Neural cell (in vitro differentiated cells): ENCODE data around the gene HOXB7. TPM values are rescaled to one million over a fixed set of nuclear protein-coding genes. Genes with fewer than 3 reads are reported as not detected.

ENCODE experiments used
- H2AFZ ChIP-seq: fragments of 200-600, 300-800 bp; sonication (generic), shearing (Covaris generic); 2 replicates; pipeline ENCODE4 v1.6.0; 2014; ENCODE audit warnings: low read depth, mild to moderate bottlenecking, antibody characterized with exemption, low read length, moderate library complexity
- H3F3A ChIP-seq: fragments of 200-600 bp; shearing (Covaris generic); 2 replicates; pipeline ENCODE4 v1.6.1; 2016; ENCODE audit warnings: mild to moderate bottlenecking, moderate library complexity, mixed read lengths, antibody characterized with exemption, low read length; ENCODE audit not compliant: insufficient read depth, poor library complexity, severe bottlenecking
- H3K27ac ChIP-seq: fragments of 200-600, 300-800 bp; sonication (generic), shearing (Covaris generic); 2 replicates; pipeline ENCODE4 v1.5.1; 2014; ENCODE audit warnings: mild to moderate bottlenecking, low read length, moderate library complexity
- H3K27me3 ChIP-seq: fragments of 300-800, 200-600 bp; sonication (generic), shearing (Covaris generic); 2 replicates; pipeline ENCODE4 v1.6.0; 2014; ENCODE audit warnings: mild to moderate bottlenecking, low read depth, low read length, moderate library complexity; ENCODE audit not compliant: insufficient read depth
- H3K36me3 ChIP-seq: fragments of 300-800, 200-600 bp; sonication (generic), shearing (Covaris generic); 2 replicates; pipeline ENCODE4 v1.5.1; 2014; ENCODE audit warnings: mild to moderate bottlenecking, antibody characterized with exemption, low read length, moderate library complexity; ENCODE audit not compliant: insufficient read depth
- H3K4me2 ChIP-seq: fragments of 300-800, 200-600 bp; sonication (generic), shearing (Covaris generic); 2 replicates; pipeline ENCODE4 v1.6.0; 2014; ENCODE audit warnings: mild to moderate bottlenecking, low read length
- H3K4me3 ChIP-seq: fragments of 300-800, 200-600 bp; sonication (generic), shearing (Covaris generic); 2 replicates; pipeline ENCODE4 v1.5.1; 2014; ENCODE audit warnings: mild to moderate bottlenecking, low read length, moderate library complexity
- H3K79me2 ChIP-seq: fragments of 200-600 bp; shearing (Covaris generic); replicated peaks from 2 replicates; pipeline ENCODE4 v1.6.0; 2014; ENCODE audit warnings: mild to moderate bottlenecking, low read length, moderate library complexity; ENCODE audit not compliant: insufficient read depth
- H3K9ac ChIP-seq: fragments of 300-800, 200-600 bp; sonication (generic), shearing (Covaris generic); 2 replicates; pipeline ENCODE4 v1.6.1; 2016; ENCODE audit warnings: mild to moderate bottlenecking, low read length, mixed read lengths
- H3K9me2 ChIP-seq: fragments of 200-600 bp; shearing (Covaris generic); 2 replicates; pipeline ENCODE4 v1.6.1; 2016; ENCODE audit warnings: mild to moderate bottlenecking, low read length, mixed read lengths; ENCODE audit not compliant: insufficient read depth
- H3K9me3 ChIP-seq: fragments of 200-600, 300-800 bp; sonication (generic), shearing (Covaris generic); 2 replicates; pipeline ENCODE4 v1.6.1; 2016; ENCODE audit warnings: mild to moderate bottlenecking, mixed run types, low read length, moderate library complexity, mixed read lengths
- H4K20me1 ChIP-seq: fragments of 200-600 bp; shearing (Covaris generic); 2 replicates; pipeline ENCODE4 v1.6.1; 2016; ENCODE audit warnings: mild to moderate bottlenecking, mixed run types; ENCODE audit not compliant: insufficient read depth
- EP300 ChIP-seq: fragments of 450-650 bp; conservative IDR thresholded peaks from 2 replicates; pipeline ENCODE4 v1.6.1; 2014; ENCODE audit warnings: antibody characterized with exemption, mild to moderate bottlenecking, moderate library complexity; ENCODE audit not compliant: poor library complexity, severe bottlenecking
- EZH2 ChIP-seq: fragments of 200-600, 300-800 bp; shearing (Covaris generic), sonication (generic); IDR thresholded peaks from 2 replicates; pipeline ENCODE4 v1.6.1; 2014; ENCODE audit warnings: antibody characterized with exemption, low read length, borderline replicate concordance, mild to moderate bottlenecking; ENCODE audit not compliant: insufficient read depth, poor library complexity, severe bottlenecking
- MXI1 ChIP-seq: fragments of 450-650 bp; conservative IDR thresholded peaks from 2 replicates; pipeline ENCODE4 v1.6.1; 2014; ENCODE audit warnings: antibody characterized with exemption, mild to moderate bottlenecking; ENCODE audit not compliant: poor library complexity, severe bottlenecking
- POLR2AphosphoS5 ChIP-seq: IDR thresholded peaks from 2 replicates; pipeline ENCODE4 v1.6.1; 2012
- RAD21 ChIP-seq: fragments of 450-650 bp; conservative IDR thresholded peaks from 2 replicates; pipeline ENCODE4 v1.6.1; 2014; ENCODE audit warnings: antibody characterized with exemption, mild to moderate bottlenecking, moderate library complexity
- SMC3 ChIP-seq: fragments of 450-650 bp; conservative IDR thresholded peaks from 2 replicates; pipeline ENCODE4 v1.6.1; 2014; ENCODE audit warnings: antibody characterized with exemption, mild to moderate bottlenecking, moderate library complexity; ENCODE audit not compliant: poor library complexity
- TAF1 ChIP-seq: IDR thresholded peaks from 2 replicates; pipeline ENCODE4 v1.6.1; 2012; ENCODE audit warnings: low read depth
- polyA plus RNA-seq: library from polyadenylated mRNA; depleted of rRNA; stranded (reverse); fragments of >200 nt; gene quantifications from 2 replicates; pipeline ENCODE4 v1.2.3, GENCODE V29; 2014
- TF ChIP-seq, protein P1 (sequence below): IDR thresholded peaks from 2 replicates; pipeline ENCODE4 v1.6.1; 2012; ENCODE audit warnings: borderline replicate concordance
- TF ChIP-seq, protein P2 (sequence below): fragments of 450-650 bp; IDR thresholded peaks from 2 replicates; pipeline ENCODE4 v1.5.1; 2014; ENCODE audit warnings: antibody characterized with exemption, mild to moderate bottlenecking, moderate library complexity; ENCODE audit not compliant: poor library complexity, severe bottlenecking

The HOXB7 gene
- polyA plus RNA-seq, 1 donor from 2014 or later = not detected

DNA sequence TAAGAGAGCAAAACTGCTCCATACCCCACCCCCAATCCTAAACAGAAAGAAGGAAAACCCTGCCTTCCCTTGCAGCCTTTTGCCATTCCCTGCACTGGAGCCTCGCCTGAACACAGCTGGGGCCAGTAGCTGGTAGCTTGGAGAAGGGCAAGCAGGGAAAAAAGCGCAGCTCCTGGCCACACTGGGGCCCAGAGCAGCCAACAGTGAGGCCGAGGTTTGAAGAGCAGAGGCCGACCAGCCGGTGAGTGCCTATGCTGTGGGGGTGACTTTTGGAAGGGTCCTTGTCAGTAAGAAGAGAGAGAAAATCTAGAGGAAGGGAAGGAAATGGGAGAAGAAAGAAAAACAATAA lies 18.6 kb upstream of the HOXB7 start:
- Histone ChIP-seq H3K9ac (no peak overlapping the region), H3K36me3 (no peaks in the 10 kb centered on the region), H3K27ac (no peak overlapping the region), H3F3A (no peaks in the 10 kb centered on the region), H3K27me3 (peaks cover 100% of the 10 kb centered on the region), H3K9me2 (no peaks in the 10 kb centered on the region), H3K4me2 (no peak overlapping the region), H4K20me1 (no peaks in the 10 kb centered on the region), H3K79me2 (no peaks in the 10 kb centered on the region), H3K4me3 (no peak overlapping the region), H2AFZ (no peak overlapping the region), H3K9me3 (no peaks in the 10 kb centered on the region)
- TF ChIP-seq EZH2 (no peak), EP300 (no peak), TAF1 (no peak), RAD21 (no peak), SMC3 (no peak), MXI1 (no peak)
- TF ChIP-seq, protein P1, sequence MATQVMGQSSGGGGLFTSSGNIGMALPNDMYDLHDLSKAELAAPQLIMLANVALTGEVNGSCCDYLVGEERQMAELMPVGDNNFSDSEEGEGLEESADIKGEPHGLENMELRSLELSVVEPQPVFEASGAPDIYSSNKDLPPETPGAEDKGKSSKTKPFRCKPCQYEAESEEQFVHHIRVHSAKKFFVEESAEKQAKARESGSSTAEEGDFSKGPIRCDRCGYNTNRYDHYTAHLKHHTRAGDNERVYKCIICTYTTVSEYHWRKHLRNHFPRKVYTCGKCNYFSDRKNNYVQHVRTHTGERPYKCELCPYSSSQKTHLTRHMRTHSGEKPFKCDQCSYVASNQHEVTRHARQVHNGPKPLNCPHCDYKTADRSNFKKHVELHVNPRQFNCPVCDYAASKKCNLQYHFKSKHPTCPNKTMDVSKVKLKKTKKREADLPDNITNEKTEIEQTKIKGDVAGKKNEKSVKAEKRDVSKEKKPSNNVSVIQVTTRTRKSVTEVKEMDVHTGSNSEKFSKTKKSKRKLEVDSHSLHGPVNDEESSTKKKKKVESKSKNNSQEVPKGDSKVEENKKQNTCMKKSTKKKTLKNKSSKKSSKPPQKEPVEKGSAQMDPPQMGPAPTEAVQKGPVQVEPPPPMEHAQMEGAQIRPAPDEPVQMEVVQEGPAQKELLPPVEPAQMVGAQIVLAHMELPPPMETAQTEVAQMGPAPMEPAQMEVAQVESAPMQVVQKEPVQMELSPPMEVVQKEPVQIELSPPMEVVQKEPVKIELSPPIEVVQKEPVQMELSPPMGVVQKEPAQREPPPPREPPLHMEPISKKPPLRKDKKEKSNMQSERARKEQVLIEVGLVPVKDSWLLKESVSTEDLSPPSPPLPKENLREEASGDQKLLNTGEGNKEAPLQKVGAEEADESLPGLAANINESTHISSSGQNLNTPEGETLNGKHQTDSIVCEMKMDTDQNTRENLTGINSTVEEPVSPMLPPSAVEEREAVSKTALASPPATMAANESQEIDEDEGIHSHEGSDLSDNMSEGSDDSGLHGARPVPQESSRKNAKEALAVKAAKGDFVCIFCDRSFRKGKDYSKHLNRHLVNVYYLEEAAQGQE = no peak
- TF ChIP-seq, protein P2, sequence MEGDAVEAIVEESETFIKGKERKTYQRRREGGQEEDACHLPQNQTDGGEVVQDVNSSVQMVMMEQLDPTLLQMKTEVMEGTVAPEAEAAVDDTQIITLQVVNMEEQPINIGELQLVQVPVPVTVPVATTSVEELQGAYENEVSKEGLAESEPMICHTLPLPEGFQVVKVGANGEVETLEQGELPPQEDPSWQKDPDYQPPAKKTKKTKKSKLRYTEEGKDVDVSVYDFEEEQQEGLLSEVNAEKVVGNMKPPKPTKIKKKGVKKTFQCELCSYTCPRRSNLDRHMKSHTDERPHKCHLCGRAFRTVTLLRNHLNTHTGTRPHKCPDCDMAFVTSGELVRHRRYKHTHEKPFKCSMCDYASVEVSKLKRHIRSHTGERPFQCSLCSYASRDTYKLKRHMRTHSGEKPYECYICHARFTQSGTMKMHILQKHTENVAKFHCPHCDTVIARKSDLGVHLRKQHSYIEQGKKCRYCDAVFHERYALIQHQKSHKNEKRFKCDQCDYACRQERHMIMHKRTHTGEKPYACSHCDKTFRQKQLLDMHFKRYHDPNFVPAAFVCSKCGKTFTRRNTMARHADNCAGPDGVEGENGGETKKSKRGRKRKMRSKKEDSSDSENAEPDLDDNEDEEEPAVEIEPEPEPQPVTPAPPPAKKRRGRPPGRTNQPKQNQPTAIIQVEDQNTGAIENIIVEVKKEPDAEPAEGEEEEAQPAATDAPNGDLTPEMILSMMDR = no peak

DNA sequence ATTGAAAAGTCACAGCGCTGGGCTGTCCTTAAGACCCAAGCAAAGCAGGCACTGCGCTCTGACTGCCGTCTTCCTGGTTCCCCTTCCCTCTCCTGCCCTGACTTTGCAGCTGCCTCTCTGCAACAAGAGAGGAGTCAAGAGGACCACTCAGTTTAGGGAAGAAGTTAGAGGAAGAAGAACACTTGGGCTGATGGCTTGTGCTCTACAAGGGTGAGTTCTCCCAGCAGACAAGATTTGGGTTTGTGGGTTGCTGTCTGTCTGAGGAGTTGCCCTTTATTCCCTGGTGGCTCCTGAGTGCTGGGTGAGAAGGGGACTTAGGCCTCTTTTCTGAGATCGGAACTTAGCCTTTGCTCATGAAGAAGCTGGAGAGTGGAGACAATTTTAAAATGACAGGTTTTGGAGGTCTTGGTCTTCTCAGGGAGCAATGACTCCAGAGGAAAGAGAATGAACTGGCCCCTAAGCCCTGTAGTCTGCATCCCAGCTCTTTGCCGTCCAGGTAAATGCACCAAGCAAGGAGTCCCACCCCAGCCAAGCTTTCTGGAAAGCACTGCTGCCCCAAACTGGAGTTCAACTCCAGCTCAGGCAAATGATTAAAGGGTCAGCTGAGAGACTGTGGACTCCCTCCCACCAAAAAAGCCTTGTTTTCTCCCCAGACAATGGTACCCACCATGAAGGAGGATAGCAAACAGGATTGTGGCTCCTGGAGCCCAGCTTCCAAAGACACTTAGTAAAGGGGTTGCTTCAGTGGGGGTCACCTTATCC lies 18.0 kb upstream of the HOXB7 start:
- no peak for TF ChIP-seq SMC3
- TF ChIP-seq EP300 = no peak
- TF ChIP-seq, protein P2 = no peak
- TF ChIP-seq MXI1 = no peak
- no peak for TF ChIP-seq POLR2AphosphoS5
- TF ChIP-seq TAF1 = no peak
- no peak overlapping the region for H3K4me2 ChIP-seq
- no peaks in the 10 kb centered on the region for H3K36me3 ChIP-seq
- H3K9me3 ChIP-seq = no peaks in the 10 kb centered on the region
- no peaks in the 10 kb centered on the region for H3F3A ChIP-seq
- H3K9ac ChIP-seq = no peak overlapping the region
- H4K20me1 ChIP-seq = no peaks in the 10 kb centered on the region
- H3K27ac ChIP-seq = no peak overlapping the region
- H3K27me3 ChIP-seq = peaks cover 100% of the 10 kb centered on the region
- no peaks in the 10 kb centered on the region for H3K9me2 ChIP-seq
- no peaks in the 10 kb centered on the region for H3K79me2 ChIP-seq
- H3K4me3 ChIP-seq = no peak overlapping the region
- H2AFZ ChIP-seq = no peak overlapping the region
